NCI-H128 (cell line): ENCODE measurements around the gene HIC2.
"Not testable (repeated sequence)": the region's sequence is repeated elsewhere in the genome, so short reads cannot be mapped to it uniquely, and the experiment has no call there.

Experiments
- DNase-seq: peaks from one replicate; lab custom pipeline; 2025; ENCODE audit not compliant: unreplicated experiment; lab: John Stamatoyannopoulos, UW

Gene HIC2

GRCh38 chr22:21449531-21450319 is 32.6 kb downstream of the HIC2 start:
- DNase-seq = no peak

- DNase-seq = no peak
Observed at GRCh38 chr22:21450320-21450831, 33.2 kb downstream of the HIC2 start.

- no peak for DNase-seq
Observed at GRCh38 chr22:21450858-21451353, 33.7 kb downstream of the HIC2 start.

GRCh38 chr22:21451545-21452520 is 34.7 kb downstream of the HIC2 start:
- no peak for DNase-seq

- not testable (repeated sequence) for DNase-seq
Observed at GRCh38 chr22:21452666-21453065, 35.5 kb downstream of the HIC2 start.

GRCh38 chr22:21454998-21455333 is 37.8 kb downstream of the HIC2 start:
- DNase-seq = not testable (repeated sequence)

- DNase-seq = no peak
Observed at GRCh38 chr22:21455334-21456089, 38.3 kb downstream of the HIC2 start.

- DNase-seq = no peak
Observed at GRCh38 chr22:21457023-21457787, 40.0 kb downstream of the HIC2 start.

- DNase-seq = not testable (repeated sequence)
Observed at GRCh38 chr22:21462672-21463071, 45.5 kb downstream of the HIC2 start.

- DNase-seq = not testable (repeated sequence)
Observed at GRCh38 chr22:21467337-21468193, 50.4 kb downstream of the HIC2 start, which contains the start of gene TMEM191C. Gene TMEM191C, plus strand, starts transcription at chr22:21467387. Its CDS starts 73 bp downstream, at chr22:21467460.

- not testable (repeated sequence) for DNase-seq
Observed at GRCh38 chr22:21468194-21469096, 51.3 kb downstream of the HIC2 start.

GRCh38 chr22:21469097-21469994 is 52.2 kb downstream of the HIC2 start:
- not testable (repeated sequence) for DNase-seq

- DNase-seq = not testable (repeated sequence)
Observed at GRCh38 chr22:21472984-21473383, 55.8 kb downstream of the HIC2 start.

- DNase-seq = not testable (repeated sequence)
Observed at GRCh38 chr22:21473664-21474063, 56.5 kb downstream of the HIC2 start.

- not testable (repeated sequence) for DNase-seq
Observed at GRCh38 chr22:21484039-21484438, 66.9 kb downstream of the HIC2 start.

- DNase-seq = not testable (repeated sequence)
Observed at GRCh38 chr22:21487723-21488122, 70.6 kb downstream of the HIC2 start.

- not testable (repeated sequence) for DNase-seq
Observed at GRCh38 chr22:21489149-21489680, 72.0 kb downstream of the HIC2 start.
